ENCODE results near the gene MYO3B.

DNA sequence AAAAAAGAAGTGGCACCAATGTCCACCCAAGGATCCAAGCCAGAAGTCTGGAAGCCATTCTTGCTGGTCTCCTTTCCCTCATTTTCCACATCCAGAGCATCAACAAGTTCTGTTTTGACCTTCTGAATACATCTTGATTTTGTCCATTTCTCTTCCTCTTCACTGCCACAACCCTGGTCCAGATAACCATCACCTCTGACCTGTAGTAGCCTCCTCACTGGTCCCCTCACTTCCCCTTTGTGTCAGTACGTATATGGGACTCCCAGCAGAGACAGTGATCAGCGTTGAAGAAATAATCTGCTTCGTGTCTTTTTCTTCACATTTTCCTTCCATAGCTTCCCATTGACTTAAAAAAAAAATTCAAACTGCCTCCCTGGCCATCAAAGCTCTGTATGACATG, 427.9 kb downstream of the MYO3B start:
- TF ChIP-seq POLR2AphosphoS5 (IDR thresholded peaks at IDR 0.05; ENCODE audit: borderline replicate concordance, low read depth, low read length) (no peak), EZH2 (IDR thresholded peaks at IDR 0.05) (no peak)
